GM18508 (cell line): ENCODE measurements around the gene PTPN7.
"Not testable (repeated sequence)": the region's sequence is repeated elsewhere in the genome, so short reads cannot be mapped to it uniquely, and the experiment has no call there.

Source experiments
- ATAC-seq: cut with Tn5 transposase; IDR thresholded peaks from one replicate; pipeline ENCODE4 v1.9.1; 2021; ENCODE audit warnings: moderate number of reproducible peaks; ENCODE audit not compliant: insufficient read depth, unreplicated experiment

PTPN7 gene

GRCh38 chr1:202189918-202190715 lies 29.7 kb upstream of the PTPN7 start:
- no peak for ATAC-seq

- ATAC-seq, result no peak
Observed at GRCh38 chr1:202189001-202189790, 28.8 kb upstream of the PTPN7 start.

GRCh38 chr1:202187697-202188407 lies 27.4 kb upstream of the PTPN7 start:
- ATAC-seq, result no peak

GRCh38 chr1:202187041-202187671 lies 26.8 kb upstream of the PTPN7 start:
- no peak for ATAC-seq

- no peak for ATAC-seq
Observed at GRCh38 chr1:202186327-202186726, 25.9 kb upstream of the PTPN7 start.

GRCh38 chr1:202184750-202185460 lies 24.5 kb upstream of the PTPN7 start:
- no peak for ATAC-seq

GRCh38 chr1:202182040-202182877 lies 21.9 kb upstream of the PTPN7 start:
- no peak for ATAC-seq

- ATAC-seq, result no peak
Observed at GRCh38 chr1:202181586-202181985, 21.2 kb upstream of the PTPN7 start.

- not testable (repeated sequence) for ATAC-seq
Observed at GRCh38 chr1:202180751-202181139, 20.3 kb upstream of the PTPN7 start.

GRCh38 chr1:202179828-202180750 lies 19.7 kb upstream of the PTPN7 start:
- no peak for ATAC-seq

- no peak for ATAC-seq
Observed at GRCh38 chr1:202176949-202177927, 16.8 kb upstream of the PTPN7 start.

- ATAC-seq, result no peak
Observed at GRCh38 chr1:202173993-202174392, 13.6 kb upstream of the PTPN7 start.

- ATAC-seq, result no peak
Observed at GRCh38 chr1:202172015-202172355, 11.6 kb upstream of the PTPN7 start.

GRCh38 chr1:202171292-202172014 lies 11.1 kb upstream of the PTPN7 start:
- ATAC-seq, result no peak

GRCh38 chr1:202170726-202171125 lies 10.3 kb upstream of the PTPN7 start:
- no peak for ATAC-seq

- ATAC-seq, result no peak
Observed at GRCh38 chr1:202168861-202169260, 8.5 kb upstream of the PTPN7 start.
